T-helper 1 cell (primary cell): ENCODE data around the gene TRIM49D2.
"Not testable (repeated sequence)": the region's sequence is repeated elsewhere in the genome, so short reads cannot be mapped to it uniquely, and the experiment has no call there.

Experiments used
- DNase-seq, 5 donors: peaks; one replicate each; pipeline ENCODE4 v3.0.0-alpha.2; 2012 to 2020
- total RNA-seq, 4 donors: gene quantifications; one replicate each; lab custom pipeline; 2026; lab: John Stamatoyannopoulos, UW

The TRIM49D2 gene, protein sequence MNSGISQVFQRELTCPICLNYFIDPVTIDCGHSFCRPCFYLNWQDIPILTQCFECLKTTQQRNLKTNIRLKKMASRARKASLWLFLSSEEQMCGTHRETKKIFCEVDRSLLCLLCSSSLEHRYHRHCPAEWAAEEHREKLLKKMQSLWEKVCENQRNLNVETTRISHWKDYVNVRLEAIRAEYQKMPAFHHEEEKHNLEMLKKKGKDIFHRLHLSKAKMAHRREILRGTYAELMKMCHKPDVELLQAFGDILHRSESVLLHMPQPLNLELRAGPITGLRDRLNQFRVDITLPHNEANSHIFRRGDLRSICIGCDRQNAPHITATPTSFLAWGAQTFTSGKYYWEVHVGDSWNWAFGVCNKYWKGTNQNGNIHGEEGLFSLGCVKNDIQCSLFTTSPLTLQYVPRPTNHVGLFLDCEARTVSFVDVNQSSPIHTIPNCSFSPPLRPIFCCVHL
- total RNA-seq: 0 reads per million in 4 donors

DNA sequence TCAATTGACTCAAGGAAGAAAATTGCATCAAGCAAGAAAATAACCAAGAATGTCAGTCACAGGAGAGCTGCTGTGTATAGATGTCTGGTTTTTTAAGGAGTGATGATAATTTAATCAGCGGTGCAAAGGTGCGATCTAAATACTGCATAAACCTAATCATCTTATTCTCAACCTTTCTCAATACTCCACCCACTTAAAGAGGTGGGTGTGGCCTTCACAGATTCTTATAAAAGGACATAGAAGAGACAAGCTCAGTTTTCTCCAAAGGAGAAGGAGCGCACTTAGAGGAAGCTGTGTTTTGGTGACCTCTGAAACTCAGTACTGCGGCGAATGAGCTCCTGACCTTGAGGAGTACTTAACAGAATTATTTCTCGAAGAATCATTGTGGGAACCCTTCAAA, at the start of gene TRIM49D2:
TRIM49D2 (plus strand) TSS at position 301 of the 400 bp plus-strand sequence. CDS start 2,698 bp downstream, outside the sequence.
- not testable (repeated sequence) for DNase-seq

DNA sequence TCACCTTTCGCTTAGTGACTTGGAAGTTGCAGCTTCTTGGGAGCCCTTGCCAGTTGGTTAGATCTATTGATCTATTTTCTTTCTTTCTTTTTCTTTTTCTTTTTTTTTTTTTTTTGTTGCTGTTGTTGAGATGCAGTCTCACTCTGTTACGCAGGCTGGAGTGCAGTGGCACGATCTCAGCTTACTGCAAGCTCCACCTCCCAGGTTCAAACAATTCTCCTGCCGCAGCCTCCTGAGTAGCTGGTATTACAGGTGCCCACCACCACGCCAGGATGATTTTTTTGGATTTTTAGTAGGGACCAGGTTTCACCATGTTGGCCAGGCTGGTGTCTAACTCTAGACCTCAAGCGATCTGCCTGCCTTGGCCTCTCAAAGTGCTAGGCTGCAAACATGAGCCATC, 46.4 kb upstream of the TRIM49D2 start:
- DNase-seq: not testable (repeated sequence)

GRCh38 chr11:89893245-89893644, 30.6 kb upstream of the TRIM49D2 start:
- DNase-seq: not testable (repeated sequence)

DNA sequence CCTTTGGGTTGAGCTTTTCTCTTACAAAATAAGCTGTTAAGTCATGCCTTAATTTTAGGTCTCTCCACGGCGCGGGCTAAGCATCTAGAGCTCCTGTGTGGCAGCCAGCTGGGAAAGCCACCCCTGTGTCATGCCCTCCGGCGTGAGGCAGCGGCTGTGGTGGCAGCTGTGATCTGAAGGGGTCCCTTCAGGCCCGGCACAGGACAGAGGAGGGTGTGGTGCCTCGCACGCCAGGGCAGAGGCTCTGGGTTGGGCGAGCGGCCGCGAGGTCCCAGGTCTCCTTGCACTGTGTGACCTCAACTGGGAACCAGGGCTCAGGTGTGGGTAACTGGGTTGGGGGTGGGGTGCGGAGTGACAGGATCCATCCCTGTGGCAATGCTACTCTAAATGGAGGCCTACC, 23.1 kb upstream of the TRIM49D2 start:
- not testable (repeated sequence) for DNase-seq

- DNase-seq: no peak
Observed at GRCh38 chr11:89922195-89922660, 1.6 kb upstream of the TRIM49D2 start, which contains the start of gene TRIM49D1. Gene TRIM49D1, minus strand, starts transcription at chr11:89922245. Its CDS starts 4,535 bp downstream, at chr11:89917710.

GRCh38 chr11:89960833-89961232, 37.0 kb downstream of the TRIM49D2 start:
- not testable (repeated sequence) for DNase-seq

- DNase-seq: not testable (repeated sequence)
Observed at GRCh38 chr11:89965737-89966136, 41.9 kb downstream of the TRIM49D2 start, which contains the start of gene TRIM64. Gene TRIM64, plus strand, starts transcription at chr11:89966037. Its CDS starts 2,467 bp downstream, at chr11:89968504.
